ENCODE results near the gene TBC1D22B. TPM values are rescaled to one million over a fixed set of nuclear protein-coding genes. Genes with fewer than 3 reads are reported as not detected.

Gene TBC1D22B
- total RNA-seq, 1 donor, result 6.9 TPM

DNA sequence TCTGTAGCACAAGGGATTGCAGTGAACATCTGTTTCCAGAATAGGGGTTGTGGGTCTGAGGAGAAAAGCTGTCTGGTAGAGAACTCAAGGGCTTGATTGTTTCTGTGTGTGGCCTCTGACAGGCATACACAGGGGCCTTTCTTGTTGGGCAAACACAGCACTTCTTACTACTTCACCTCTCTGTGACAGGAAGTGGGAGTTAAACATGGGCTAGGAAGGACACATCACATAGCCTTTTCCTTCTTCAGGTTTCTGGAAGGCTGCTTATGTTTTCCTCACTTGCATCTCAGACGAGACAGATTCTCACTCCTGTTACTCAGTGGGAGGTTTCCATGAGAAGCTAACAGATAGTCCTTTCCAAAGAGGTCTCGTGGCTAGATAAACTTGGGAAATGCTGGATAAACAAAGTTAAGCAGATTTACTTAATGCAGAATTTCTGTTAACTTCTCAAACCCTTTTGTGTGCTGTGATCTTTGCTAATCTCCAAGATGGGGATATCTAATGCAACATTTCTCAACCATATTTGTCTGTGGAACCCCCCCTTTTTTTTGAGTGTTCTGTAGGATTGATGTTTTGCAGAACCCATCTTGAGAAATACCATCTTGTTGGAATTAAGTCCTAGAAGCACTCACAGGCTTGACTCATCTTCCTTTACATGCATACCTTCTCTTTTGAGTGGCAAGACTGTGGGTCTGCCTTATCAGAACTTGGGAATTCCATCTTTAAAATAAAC is 54.3 kb downstream of the TBC1D22B start:
- no peaks in the 10 kb centered on the region for H3K9me3 ChIP-seq (ENCODE audit: low read depth, low read length)
- H2AFZ ChIP-seq (ENCODE audit: low read length), result no peak overlapping the region
- H3K4me2 ChIP-seq (ENCODE audit: insufficient read depth, low read length), result no peak overlapping the region
- H3K4me1 ChIP-seq (ENCODE audit: insufficient read depth, low read length), result peaks cover 15% of the 10 kb centered on the region
- DNase-seq (ENCODE audit: insufficient read length, low spot score, missing footprints), result peak; percentile 73
- TF ChIP-seq, protein P1, sequence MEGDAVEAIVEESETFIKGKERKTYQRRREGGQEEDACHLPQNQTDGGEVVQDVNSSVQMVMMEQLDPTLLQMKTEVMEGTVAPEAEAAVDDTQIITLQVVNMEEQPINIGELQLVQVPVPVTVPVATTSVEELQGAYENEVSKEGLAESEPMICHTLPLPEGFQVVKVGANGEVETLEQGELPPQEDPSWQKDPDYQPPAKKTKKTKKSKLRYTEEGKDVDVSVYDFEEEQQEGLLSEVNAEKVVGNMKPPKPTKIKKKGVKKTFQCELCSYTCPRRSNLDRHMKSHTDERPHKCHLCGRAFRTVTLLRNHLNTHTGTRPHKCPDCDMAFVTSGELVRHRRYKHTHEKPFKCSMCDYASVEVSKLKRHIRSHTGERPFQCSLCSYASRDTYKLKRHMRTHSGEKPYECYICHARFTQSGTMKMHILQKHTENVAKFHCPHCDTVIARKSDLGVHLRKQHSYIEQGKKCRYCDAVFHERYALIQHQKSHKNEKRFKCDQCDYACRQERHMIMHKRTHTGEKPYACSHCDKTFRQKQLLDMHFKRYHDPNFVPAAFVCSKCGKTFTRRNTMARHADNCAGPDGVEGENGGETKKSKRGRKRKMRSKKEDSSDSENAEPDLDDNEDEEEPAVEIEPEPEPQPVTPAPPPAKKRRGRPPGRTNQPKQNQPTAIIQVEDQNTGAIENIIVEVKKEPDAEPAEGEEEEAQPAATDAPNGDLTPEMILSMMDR (IDR thresholded peaks at IDR 0.05; ENCODE audit: extremely low read depth, low read depth, low read length), result no peak
- no peak overlapping the region for H3K27ac ChIP-seq (ENCODE audit: low read depth, low read length)
- no peaks in the 10 kb centered on the region for H3K79me2 ChIP-seq (ENCODE audit: insufficient read depth, low read length)
- H3K27me3 ChIP-seq (ENCODE audit: insufficient read depth, low read length), result no peaks in the 10 kb centered on the region
- H3K36me3 ChIP-seq (ENCODE audit: insufficient read depth, low read length), result peaks cover 32% of the 10 kb centered on the region
- H4K20me1 ChIP-seq (ENCODE audit: insufficient read depth, low read length), result peaks cover 2% of the 10 kb centered on the region
- H3K4me3 ChIP-seq (ENCODE audit: insufficient read depth, low read length), result no peak overlapping the region

DNA sequence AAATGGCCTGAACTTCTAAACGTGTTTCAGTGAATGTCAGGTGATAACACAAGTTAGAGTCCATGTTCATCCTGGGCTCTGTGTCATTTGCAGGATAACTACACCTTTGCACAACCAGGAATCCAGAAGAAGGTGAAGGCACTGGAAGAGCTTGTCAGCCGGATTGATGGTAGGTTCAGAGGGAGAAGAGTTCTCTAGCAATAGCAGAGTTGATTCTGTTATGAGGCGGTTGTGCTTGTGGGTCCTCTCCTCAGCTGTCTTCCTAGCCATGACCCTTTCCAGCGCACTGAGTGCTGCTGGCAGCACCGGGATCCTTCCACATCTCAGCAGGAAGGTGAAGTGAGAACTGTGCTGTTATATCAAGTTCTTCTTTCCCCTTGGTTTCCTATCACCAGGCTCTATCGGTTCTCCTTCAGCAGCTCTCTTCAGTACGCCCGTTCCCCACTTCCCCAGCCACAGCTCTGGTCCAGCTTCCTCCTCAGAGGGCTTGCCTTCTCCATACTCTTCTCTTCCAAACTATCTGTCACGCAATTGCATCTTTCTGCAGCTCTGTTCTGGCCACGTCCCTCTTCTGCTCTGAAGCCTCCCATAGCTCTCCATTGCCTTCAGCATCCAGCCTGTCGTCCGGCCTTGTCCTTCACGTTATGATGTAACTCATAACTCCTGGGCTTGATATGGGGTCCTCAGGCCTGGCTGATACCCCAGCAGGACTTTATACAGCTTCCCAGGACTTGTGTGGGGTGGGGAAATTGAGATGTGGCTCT is 56.3 kb downstream of the TBC1D22B start:
- Histone ChIP-seq H3K4me3 (ENCODE audit: insufficient read depth, low read length) (no peak overlapping the region), H3K9me3 (ENCODE audit: low read depth, low read length) (no peaks in the 10 kb centered on the region), H3K27me3 (ENCODE audit: insufficient read depth, low read length) (no peaks in the 10 kb centered on the region), H4K20me1 (ENCODE audit: insufficient read depth, low read length) (peaks cover 2% of the 10 kb centered on the region), H3K36me3 (ENCODE audit: insufficient read depth, low read length) (peaks cover 49% of the 10 kb centered on the region), H3K79me2 (ENCODE audit: insufficient read depth, low read length) (no peaks in the 10 kb centered on the region), H2AFZ (ENCODE audit: low read length) (no peak overlapping the region), H3K4me2 (ENCODE audit: insufficient read depth, low read length) (no peak overlapping the region), H3K4me1 (ENCODE audit: insufficient read depth, low read length) (peaks cover 9% of the 10 kb centered on the region), H3K27ac (ENCODE audit: low read depth, low read length) (no peak overlapping the region)
- TF ChIP-seq, protein P1 (IDR thresholded peaks at IDR 0.05; ENCODE audit: extremely low read depth, low read depth, low read length), result no peak
- DNase-seq (ENCODE audit: insufficient read length, low spot score, missing footprints), result no peak

DNA sequence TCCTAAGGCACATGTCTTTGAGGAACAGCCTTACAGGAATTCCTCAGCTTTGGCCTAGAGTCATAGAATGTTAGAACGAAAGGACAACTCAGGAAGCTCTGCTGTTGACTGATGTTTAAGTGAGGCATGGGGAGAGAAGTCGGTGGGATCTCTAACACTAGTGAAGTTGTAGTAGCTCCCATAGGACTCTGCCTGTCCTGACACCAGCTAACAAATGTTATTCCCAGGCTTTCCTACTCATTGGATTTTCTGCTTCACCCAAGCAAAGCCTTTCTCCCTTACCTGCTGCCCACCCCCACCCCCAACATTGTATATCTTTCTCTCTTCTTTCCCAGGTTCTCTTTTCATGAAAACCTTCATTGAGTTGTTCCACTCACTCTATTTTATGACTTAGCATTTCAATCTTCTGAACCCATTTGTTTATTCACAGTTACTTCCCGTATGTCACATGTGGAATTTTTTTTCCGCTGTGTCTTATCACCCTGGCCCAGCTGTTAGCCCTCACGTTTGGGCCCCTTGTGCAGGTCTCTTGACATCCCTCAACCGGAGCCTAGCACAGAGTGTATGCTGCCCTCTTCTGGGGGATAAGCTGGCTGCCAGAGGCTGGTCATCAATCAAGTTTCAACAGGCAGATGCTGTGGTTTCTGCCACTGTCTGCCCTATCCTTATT is 57.0 kb downstream of the TBC1D22B start:
- peaks cover 9% of the 10 kb centered on the region for H3K4me1 ChIP-seq (ENCODE audit: insufficient read depth, low read length)
- peak; percentile 71 for DNase-seq (ENCODE audit: insufficient read length, low spot score, missing footprints)

More for the DNA sequence above, 57.0 kb downstream of the TBC1D22B start:
- peaks cover 49% of the 10 kb centered on the region for H3K36me3 ChIP-seq (ENCODE audit: insufficient read depth, low read length)
- H2AFZ ChIP-seq (ENCODE audit: low read length), result no peak overlapping the region
- H3K9me3 ChIP-seq (ENCODE audit: low read depth, low read length), result no peaks in the 10 kb centered on the region
- TF ChIP-seq, protein P1 (IDR thresholded peaks at IDR 0.05; ENCODE audit: extremely low read depth, low read depth, low read length), result peak; percentile 68
- no peaks in the 10 kb centered on the region for H3K79me2 ChIP-seq (ENCODE audit: insufficient read depth, low read length)
- peaks cover 2% of the 10 kb centered on the region for H4K20me1 ChIP-seq (ENCODE audit: insufficient read depth, low read length)
- no peak overlapping the region for H3K27ac ChIP-seq (ENCODE audit: low read depth, low read length)
- no peaks in the 10 kb centered on the region for H3K27me3 ChIP-seq (ENCODE audit: insufficient read depth, low read length)
- no peak overlapping the region for H3K4me3 ChIP-seq (ENCODE audit: insufficient read depth, low read length)
- no peak overlapping the region for H3K4me2 ChIP-seq (ENCODE audit: insufficient read depth, low read length)
